Endothelial cell of umbilical vein (primary cell): ENCODE results near the gene KREMEN1.

Experiments used
- EZH2 ChIP-seq: IDR thresholded peaks from 2 replicates; pipeline ENCODE4 v1.6.1; 2012; ENCODE audit warnings: borderline replicate concordance, low read depth, mild to moderate bottlenecking, moderate library complexity, low read length, inconsistent platforms; ENCODE audit not compliant: severe bottlenecking
- POLR2A ChIP-seq: IDR thresholded peaks from 2 replicates; pipeline ENCODE4 v1.6.1; 2012; ENCODE audit warnings: low read depth, mild to moderate bottlenecking, control low read depth, low read length
- POLR2AphosphoS5 ChIP-seq: IDR thresholded peaks from 2 replicates; pipeline ENCODE4 v1.6.1; 2012; ENCODE audit warnings: low read depth, mild to moderate bottlenecking, control low read depth, low read length, moderate library complexity; ENCODE audit not compliant: insufficient read depth
- TF ChIP-seq, protein P1 (sequence below), 2 donors: IDR thresholded peaks; 1 replicate in 1 of 2; 2 replicates in 1 of 2; pipeline ENCODE4 v1.5.1; 2011; ENCODE audit warnings: low read length in 2 of 2, mild to moderate bottlenecking in 2 of 2, moderate library complexity in 2 of 2, control low read depth in 1 of 2, inconsistent platforms in 1 of 2, low read depth in 1 of 2; ENCODE audit not compliant: insufficient read depth in 1 of 2; ENCODE audit errors: extremely low read depth in 1 of 2

GRCh38 chr22:29209624-29209929 is 136.7 kb downstream of the KREMEN1 start:
- no peak for TF ChIP-seq POLR2A
- TF ChIP-seq EZH2 = no peak
- TF ChIP-seq, protein P1, sequence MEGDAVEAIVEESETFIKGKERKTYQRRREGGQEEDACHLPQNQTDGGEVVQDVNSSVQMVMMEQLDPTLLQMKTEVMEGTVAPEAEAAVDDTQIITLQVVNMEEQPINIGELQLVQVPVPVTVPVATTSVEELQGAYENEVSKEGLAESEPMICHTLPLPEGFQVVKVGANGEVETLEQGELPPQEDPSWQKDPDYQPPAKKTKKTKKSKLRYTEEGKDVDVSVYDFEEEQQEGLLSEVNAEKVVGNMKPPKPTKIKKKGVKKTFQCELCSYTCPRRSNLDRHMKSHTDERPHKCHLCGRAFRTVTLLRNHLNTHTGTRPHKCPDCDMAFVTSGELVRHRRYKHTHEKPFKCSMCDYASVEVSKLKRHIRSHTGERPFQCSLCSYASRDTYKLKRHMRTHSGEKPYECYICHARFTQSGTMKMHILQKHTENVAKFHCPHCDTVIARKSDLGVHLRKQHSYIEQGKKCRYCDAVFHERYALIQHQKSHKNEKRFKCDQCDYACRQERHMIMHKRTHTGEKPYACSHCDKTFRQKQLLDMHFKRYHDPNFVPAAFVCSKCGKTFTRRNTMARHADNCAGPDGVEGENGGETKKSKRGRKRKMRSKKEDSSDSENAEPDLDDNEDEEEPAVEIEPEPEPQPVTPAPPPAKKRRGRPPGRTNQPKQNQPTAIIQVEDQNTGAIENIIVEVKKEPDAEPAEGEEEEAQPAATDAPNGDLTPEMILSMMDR (IDR thresholded peaks at IDR 0.05; ENCODE audit: extremely low read depth in 1 of 2, insufficient read depth in 1 of 2, low read depth in 1 of 2, low read length in 2 of 2) = no peak
- TF ChIP-seq POLR2AphosphoS5 = no peak
